OCI-LY7 (cell line): ENCODE results near the gene DBNL.

Source experiments
- CTCF ChIP-seq: fragments of 200-600 bp; sonication (generic); conservative IDR thresholded peaks from 2 replicates; pipeline ENCODE4 v1.5.1; 2014; ENCODE audit warnings: mild to moderate bottlenecking, antibody characterized with exemption, low read length, moderate library complexity, mixed read lengths
- EZH2phosphoT487 ChIP-seq: fragments of 200-600 bp; sonication (generic); IDR thresholded peaks from 2 replicates; pipeline ENCODE4 v1.6.1; 2018; ENCODE audit warnings: low read depth, borderline replicate concordance, mild to moderate bottlenecking, mixed run types, antibody characterized with exemption, low read length, moderate library complexity, mixed read lengths

GRCh38 chr7:44074349-44074695 is 29.8 kb downstream of the DBNL start:
- TF ChIP-seq CTCF (no peak), EZH2phosphoT487 (no peak)
